ENCODE measurements around the gene ZNF79. TPM values are rescaled to one million over a fixed set of nuclear protein-coding genes. Genes with fewer than 3 reads are reported as not detected.
A peak's percentile ranks its signal among the peaks of the same experiment; 100 is the strongest.

The ZNF79 gene
- total and polyA plus RNA-seq, 7 experiments from 2014 or later, result 4.8 to 17.8 (median 10.8) TPM

DNA sequence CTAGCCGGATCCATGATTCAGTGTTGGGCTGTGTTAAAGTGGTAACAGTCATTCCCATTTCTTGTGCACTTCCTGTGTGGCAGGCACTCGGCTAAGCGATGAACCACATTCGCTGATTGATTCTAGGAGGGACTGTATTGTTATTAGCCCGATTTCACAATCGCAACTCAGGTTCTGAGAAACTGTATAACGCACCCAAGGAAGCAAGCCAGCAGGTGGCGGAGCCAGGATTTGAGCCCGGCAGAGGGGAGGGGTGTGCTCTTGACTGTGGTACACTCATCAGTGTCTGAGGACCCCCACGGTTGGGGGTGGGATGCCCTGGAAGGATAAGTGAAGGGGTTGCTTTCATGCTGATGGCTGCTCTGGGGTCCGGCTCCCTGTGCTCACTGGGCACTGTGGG, 61.8 kb downstream of the ZNF79 start:
- Histone ChIP-seq H3K4me3 (ENCODE audit: low read length) (no peak overlapping the region), H3K36me3 (ENCODE audit: control insufficient read depth in 2 of 3, insufficient read depth in 3 of 3, low read length in 3 of 3) (peaks cover 0 to 43% (median 0%) of the 10 kb centered on the region in 3 experiments), H3K27ac (ENCODE audit: low read depth, low read length) (no peak overlapping the region), H3K4me1 (ENCODE audit: control insufficient read depth in 2 of 2, insufficient read depth in 2 of 2, low read length in 2 of 2) (no peaks in the 10 kb centered on the region), H3K27me3 (ENCODE audit: control insufficient read depth in 2 of 2, insufficient read depth in 2 of 2, low read length in 2 of 2) (no peaks in the 10 kb centered on the region), H3K9me3 (ENCODE audit: control insufficient read depth in 2 of 3, low read length in 3 of 3) (no peaks in the 10 kb centered on the region)
- no peak overlapping the region for H3K27ac Mint-ChIP-seq
- H3K9me3 Mint-ChIP-seq, result no peaks in the 10 kb centered on the region
- H3K27me3 Mint-ChIP-seq, result no peaks in the 10 kb centered on the region
- H3K4me1 Mint-ChIP-seq, result no peaks in the 10 kb centered on the region
- POLR2A ChIA-PET, result no interaction called here
- intact Hi-C loops (cut with micrococcal nuclease), result no loop called here
- H3K4me3 Mint-ChIP-seq, result no peak overlapping the region
- CTCF ChIA-PET, result no interaction called here
- H3K36me3 Mint-ChIP-seq, result peaks cover 1 to 27% (median 9%) of the 10 kb centered on the region in 5 donors
- DNase-seq (no peak), ATAC-seq (no peak)

DNA sequence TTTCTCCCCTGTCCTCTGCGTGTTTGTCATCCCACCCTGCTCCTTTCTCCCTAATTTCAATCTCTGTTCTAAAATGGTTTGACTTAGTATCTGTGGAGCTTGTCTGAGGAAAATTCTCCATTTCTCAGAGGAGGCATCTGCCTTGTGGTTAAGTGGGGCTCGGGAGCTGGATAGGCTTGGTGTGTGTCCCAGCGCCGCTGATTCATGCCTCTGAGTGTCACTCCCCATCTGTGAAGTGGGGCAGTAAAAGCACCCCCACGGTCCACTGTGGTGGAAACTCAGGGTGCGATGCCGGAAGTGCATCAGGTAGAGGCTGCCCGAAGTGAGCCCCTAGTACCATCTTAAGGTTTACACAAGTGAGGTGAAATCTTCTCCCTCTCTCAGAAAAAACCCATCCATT, 64.8 kb downstream of the ZNF79 start:
- H3K27me3 ChIP-seq (ENCODE audit: control insufficient read depth in 2 of 2, insufficient read depth in 2 of 2, low read length in 2 of 2), result no peaks in the 10 kb centered on the region
- Mint-ChIP-seq H3K27ac (peak overlapping the region in 2 of 9 donors; percentile 9 to 21), H3K9me3 (no peaks in the 10 kb centered on the region), H3K27me3 (no peaks in the 10 kb centered on the region), H3K36me3 (peaks cover 1 to 35% (median 12%) of the 10 kb centered on the region in 5 donors), H3K4me1 (no peaks in the 10 kb centered on the region), H3K4me3 (no peak overlapping the region)
- intact Hi-C loops (cut with micrococcal nuclease), result no loop called here
- POLR2A ChIA-PET, result no interaction called here
- H3K9me3 ChIP-seq (ENCODE audit: control insufficient read depth in 2 of 3, low read length in 3 of 3), result no peaks in the 10 kb centered on the region
- DNase-seq, result no peak
- no peak overlapping the region for H3K27ac ChIP-seq (ENCODE audit: low read depth, low read length)
- CTCF ChIA-PET, result no interaction called here
- H3K4me3 ChIP-seq (ENCODE audit: low read length), result no peak overlapping the region
- no peak for ATAC-seq
- H3K36me3 ChIP-seq (ENCODE audit: control insufficient read depth in 2 of 3, insufficient read depth in 3 of 3, low read length in 3 of 3), result peaks cover 0 to 63% (median 0%) of the 10 kb centered on the region in 3 experiments
- no peaks in the 10 kb centered on the region for H3K4me1 ChIP-seq (ENCODE audit: control insufficient read depth in 2 of 2, insufficient read depth in 2 of 2, low read length in 2 of 2)

DNA sequence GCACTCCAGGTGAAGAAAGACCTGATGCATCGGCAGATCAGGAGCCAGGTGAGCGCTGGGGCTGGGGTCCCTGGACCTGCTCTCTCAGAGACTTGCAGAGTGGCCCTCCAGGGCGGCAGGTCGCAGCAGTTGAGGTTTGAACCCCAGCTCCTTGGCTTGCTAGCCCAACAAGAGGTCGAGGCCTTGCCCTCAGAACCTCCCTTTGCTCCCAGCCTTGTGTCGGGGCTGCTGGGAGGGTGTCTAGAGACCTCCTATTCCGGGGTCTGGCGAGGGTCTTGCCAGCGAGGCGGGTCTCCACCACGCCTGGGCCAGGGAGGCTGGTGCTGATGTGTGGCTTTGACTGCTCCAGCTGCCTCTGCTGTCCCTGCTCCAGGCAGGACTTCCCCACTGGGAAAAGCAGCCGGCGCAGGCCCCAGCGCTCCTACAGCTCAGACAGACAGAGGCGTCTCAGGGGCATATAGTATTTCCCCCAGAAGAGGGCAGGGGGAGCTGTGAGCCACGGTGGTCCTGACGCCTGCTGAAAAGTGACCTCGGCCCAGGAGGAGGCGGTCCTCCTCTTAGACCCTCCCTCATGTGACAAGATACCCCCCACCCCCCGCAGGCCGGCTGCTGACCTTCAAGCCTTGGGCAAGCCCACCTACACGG, 65.4 kb downstream of the ZNF79 start:
- H3K9me3 ChIP-seq (ENCODE audit: control insufficient read depth in 2 of 3, low read length in 3 of 3), result no peaks in the 10 kb centered on the region
- peak overlapping the region in 1 of 9 donors; percentile 39 for H3K27ac Mint-ChIP-seq
- H3K9me3 Mint-ChIP-seq, result no peaks in the 10 kb centered on the region
- POLR2A ChIA-PET, result no interaction called here
- DNase-seq, result no peak
- no peaks in the 10 kb centered on the region for H3K27me3 ChIP-seq (ENCODE audit: control insufficient read depth in 2 of 2, insufficient read depth in 2 of 2, low read length in 2 of 2)
- intact Hi-C loops (cut with micrococcal nuclease), result no loop called here
- peaks cover 0 to 66% (median 0%) of the 10 kb centered on the region in 3 experiments for H3K36me3 ChIP-seq (ENCODE audit: control insufficient read depth in 2 of 3, insufficient read depth in 3 of 3, low read length in 3 of 3)
- no peak for ATAC-seq
- H3K4me1 ChIP-seq (ENCODE audit: control insufficient read depth in 2 of 2, insufficient read depth in 2 of 2, low read length in 2 of 2), result no peaks in the 10 kb centered on the region
- H3K27ac ChIP-seq (ENCODE audit: low read depth, low read length), result no peak overlapping the region
- no peaks in the 10 kb centered on the region for H3K4me1 Mint-ChIP-seq
- CTCF ChIA-PET, result no interaction called here
- H3K4me3 Mint-ChIP-seq, result no peak overlapping the region
- H3K4me3 ChIP-seq (ENCODE audit: low read length), result no peak overlapping the region
- H3K36me3 Mint-ChIP-seq, result peaks cover 1 to 35% (median 12%) of the 10 kb centered on the region in 5 donors
- H3K27me3 Mint-ChIP-seq, result no peaks in the 10 kb centered on the region

DNA sequence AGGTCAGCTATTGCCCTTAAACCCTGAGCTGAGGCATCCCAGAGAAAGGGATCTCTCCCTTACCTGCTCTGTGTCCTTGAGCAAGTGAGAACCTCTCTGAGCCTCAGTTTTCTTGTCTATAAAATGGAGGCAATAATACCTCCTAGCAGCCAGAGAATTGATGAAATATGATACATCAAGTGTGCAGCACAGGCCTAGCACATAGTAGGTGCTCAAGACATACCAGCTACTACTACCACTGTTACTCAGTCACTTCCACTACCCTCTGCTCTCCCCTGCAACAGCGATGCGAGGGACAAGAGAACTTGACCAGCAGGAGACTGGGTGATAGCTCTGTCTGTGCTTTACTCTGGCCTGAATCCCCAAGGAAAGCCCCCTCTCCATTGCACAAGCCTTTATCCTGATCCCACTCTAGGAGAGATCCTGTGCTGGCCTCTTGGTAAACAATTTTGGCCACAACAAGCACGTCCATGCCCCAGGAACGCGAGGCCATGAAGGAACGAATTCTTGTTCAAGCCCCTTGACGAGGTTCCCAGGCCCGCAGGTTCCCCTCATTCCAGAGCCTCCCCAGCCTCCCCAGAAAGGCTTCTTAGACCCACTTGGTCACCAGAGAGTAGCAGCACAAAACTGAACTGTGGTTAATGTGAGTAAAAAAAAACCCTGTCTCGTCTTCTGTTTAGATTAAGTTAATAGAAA, 66.5 kb downstream of the ZNF79 start:
- H3K36me3 ChIP-seq (ENCODE audit: control insufficient read depth in 2 of 3, insufficient read depth in 3 of 3, low read length in 3 of 3), result peaks cover 0 to 63% (median 0%) of the 10 kb centered on the region in 3 experiments
- H3K9me3 ChIP-seq (ENCODE audit: control insufficient read depth in 2 of 3, low read length in 3 of 3), result no peaks in the 10 kb centered on the region
- ChIA-PET POLR2A (no interaction called here), CTCF (no interaction called here)
- no peak overlapping the region for H3K4me3 Mint-ChIP-seq
- peaks cover 1 to 32% (median 12%) of the 10 kb centered on the region in 5 donors for H3K36me3 Mint-ChIP-seq
- intact Hi-C loops (cut with micrococcal nuclease), result no loop called here
- H3K27me3 Mint-ChIP-seq, result no peaks in the 10 kb centered on the region
- no peaks in the 10 kb centered on the region for H3K27me3 ChIP-seq (ENCODE audit: control insufficient read depth in 2 of 2, insufficient read depth in 2 of 2, low read length in 2 of 2)
- H3K4me1 ChIP-seq (ENCODE audit: control insufficient read depth in 2 of 2, insufficient read depth in 2 of 2, low read length in 2 of 2), result no peaks in the 10 kb centered on the region
- ATAC-seq (no peak), DNase-seq (no peak)
- H3K4me1 Mint-ChIP-seq, result no peaks in the 10 kb centered on the region
- H3K9me3 Mint-ChIP-seq, result no peaks in the 10 kb centered on the region
- H3K27ac Mint-ChIP-seq, result peak overlapping the region in 1 of 9 donors; percentile 39
- no peak overlapping the region for H3K27ac ChIP-seq (ENCODE audit: low read depth, low read length)
- no peak overlapping the region for H3K4me3 ChIP-seq (ENCODE audit: low read length)

DNA sequence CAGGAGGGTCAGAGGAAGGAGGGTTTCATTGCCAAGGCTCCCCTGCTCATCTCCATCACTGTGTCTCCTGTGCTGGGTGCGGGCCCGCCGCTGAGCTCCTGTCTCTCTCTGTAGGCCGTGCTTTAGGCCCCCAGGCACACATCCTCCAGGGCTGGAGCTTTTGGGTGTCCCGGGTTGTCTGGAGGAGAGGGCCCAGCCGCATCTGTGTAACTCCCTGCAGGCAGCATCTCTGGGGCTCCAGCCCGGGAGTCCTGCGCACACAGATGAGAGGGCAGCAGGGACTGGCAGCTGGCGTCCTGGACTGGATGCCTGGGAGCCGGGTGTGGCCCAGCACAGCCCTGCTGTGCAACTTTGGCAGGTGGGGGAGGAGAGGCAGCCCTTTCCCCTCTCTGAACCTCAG, 67.3 kb downstream of the ZNF79 start:
- ChIA-PET POLR2A (no interaction called here), CTCF (no interaction called here)
- intact Hi-C loops (cut with micrococcal nuclease), result no loop called here
- ATAC-seq, result no peak
- Mint-ChIP-seq H3K4me1 (no peaks in the 10 kb centered on the region), H3K36me3 (peaks cover 2 to 34% (median 13%) of the 10 kb centered on the region in 5 donors), H3K27me3 (no peaks in the 10 kb centered on the region), H3K9me3 (no peaks in the 10 kb centered on the region), H3K4me3 (no peak overlapping the region), H3K27ac (no peak overlapping the region)
- Histone ChIP-seq H3K27me3 (ENCODE audit: control insufficient read depth in 2 of 2, insufficient read depth in 2 of 2, low read length in 2 of 2) (no peaks in the 10 kb centered on the region), H3K36me3 (ENCODE audit: control insufficient read depth in 2 of 3, insufficient read depth in 3 of 3, low read length in 3 of 3) (peaks cover 0 to 62% (median 0%) of the 10 kb centered on the region in 3 experiments), H3K27ac (ENCODE audit: low read depth, low read length) (no peak overlapping the region), H3K9me3 (ENCODE audit: control insufficient read depth in 2 of 3, low read length in 3 of 3) (no peaks in the 10 kb centered on the region), H3K4me1 (ENCODE audit: control insufficient read depth in 2 of 2, insufficient read depth in 2 of 2, low read length in 2 of 2) (no peaks in the 10 kb centered on the region), H3K4me3 (ENCODE audit: low read length) (no peak overlapping the region)
- no peak for DNase-seq

DNA sequence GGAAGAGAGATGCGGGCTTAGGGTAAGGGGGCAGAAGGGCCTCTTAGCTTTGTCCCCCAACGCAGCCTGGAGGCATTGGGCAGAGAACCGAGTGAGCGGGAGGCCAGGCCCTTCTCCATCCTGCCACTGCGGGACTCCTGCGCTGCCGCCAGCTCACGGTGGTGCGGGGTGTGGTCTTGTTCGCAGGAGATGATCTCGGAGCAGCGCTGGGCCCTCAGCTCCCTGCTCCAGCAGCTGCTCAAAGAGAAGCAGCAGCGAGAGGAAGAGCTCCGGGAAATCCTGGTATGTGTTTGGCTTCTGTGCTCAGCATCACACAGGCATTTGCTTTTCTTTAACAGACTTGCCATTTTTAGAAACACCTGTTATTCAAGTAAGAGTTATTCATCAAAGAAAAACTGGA, 68.4 kb downstream of the ZNF79 start:
- Mint-ChIP-seq H3K27me3 (no peaks in the 10 kb centered on the region), H3K36me3 (peaks cover 2 to 33% (median 12%) of the 10 kb centered on the region in 5 donors), H3K4me1 (no peaks in the 10 kb centered on the region), H3K27ac (no peak overlapping the region), H3K9me3 (no peaks in the 10 kb centered on the region), H3K4me3 (no peak overlapping the region)
- Histone ChIP-seq H3K4me3 (ENCODE audit: low read length) (no peak overlapping the region), H3K36me3 (ENCODE audit: control insufficient read depth in 2 of 3, insufficient read depth in 3 of 3, low read length in 3 of 3) (peaks cover 0 to 66% (median 0%) of the 10 kb centered on the region in 3 experiments), H3K4me1 (ENCODE audit: control insufficient read depth in 2 of 2, insufficient read depth in 2 of 2, low read length in 2 of 2) (no peaks in the 10 kb centered on the region), H3K9me3 (ENCODE audit: control insufficient read depth in 2 of 3, low read length in 3 of 3) (no peaks in the 10 kb centered on the region), H3K27ac (ENCODE audit: low read depth, low read length) (no peak overlapping the region), H3K27me3 (ENCODE audit: control insufficient read depth in 2 of 2, insufficient read depth in 2 of 2, low read length in 2 of 2) (no peaks in the 10 kb centered on the region)
- POLR2A ChIA-PET, result no interaction called here
- ATAC-seq, result no peak
- CTCF ChIA-PET, result interaction anchor here (0.9 kb wide), 1 partner anchor 10 kb away, joined by 3 read pairs; no protein-coding TSS in a partner anchor
- intact Hi-C loops (cut with micrococcal nuclease), result no loop called here
- DNase-seq, result no peak
